Ascending aorta (tissue), 2 donors: ENCODE measurements around the gene ATXN8OS. TPM values are rescaled to one million over a fixed set of nuclear protein-coding genes. Genes with fewer than 3 reads are reported as not detected.

Experiments
- DNase-seq, 2 donors: peaks; one replicate each; pipeline ENCODE4 v3.0.0-alpha.2; 2019; ENCODE audit warnings: low spot score in 2 of 2
- H3K27ac ChIP-seq, 2 donors: fragments of 200-600 bp; sonication (generic); one replicate each; pipeline ENCODE4 v1.5.1; 2016 to 2017; ENCODE audit warnings: mild to moderate bottlenecking in 1 of 2
- H3K27me3 ChIP-seq: fragments of 200-600 bp; sonication (generic); one replicate; pipeline ENCODE4 v1.5.1; 2017
- H3K36me3 ChIP-seq, 2 donors: fragments of 200-600 bp; sonication (generic); one replicate each; pipeline ENCODE4 v1.5.1; 2016
- H3K4me1 ChIP-seq, 2 donors: fragments of 200-600 bp; sonication (generic); one replicate each; pipeline ENCODE4 v1.5.1; 2016 to 2017; ENCODE audit warnings: mild to moderate bottlenecking in 1 of 2
- H3K4me3 ChIP-seq, 2 donors: fragments of 200-600 bp; sonication (generic); one replicate each; pipeline ENCODE4 v1.5.1; 2016 to 2017; ENCODE audit warnings: mild to moderate bottlenecking in 1 of 2
- H3K9me3 ChIP-seq, 2 donors: fragments of 200-600 bp; sonication (generic); one replicate each; pipeline ENCODE4 v1.5.1; 2016
- intact Hi-C: fragments of 100-400 bp; cut with DNase I; formaldehyde crosslinking; loops from one replicate; pipeline ENCODE4 v1.15.1; 2023
- total RNA-seq: library from RNA; depleted of rRNA; stranded (reverse); fragments of >200 nt; gene quantifications from one replicate; pipeline ENCODE4 v1.1.0, GENCODE V29; 2016
- TF ChIP-seq, protein P1 (sequence below), 3 experiments: fragments of 200-600 bp in 2 of 3; fragments of 450-650 bp in 1 of 3; sonication (generic) in 2 of 3; IDR thresholded peaks; one replicate each; pipeline ENCODE4 v1.5.1; 2016 to 2019; ENCODE audit warnings: antibody characterized with exemption in 3 of 3, mild to moderate bottlenecking in 1 of 3, moderate library complexity in 1 of 3

The ATXN8OS gene
- total RNA-seq, 1 donor from 2014 or later = not detected

DNA sequence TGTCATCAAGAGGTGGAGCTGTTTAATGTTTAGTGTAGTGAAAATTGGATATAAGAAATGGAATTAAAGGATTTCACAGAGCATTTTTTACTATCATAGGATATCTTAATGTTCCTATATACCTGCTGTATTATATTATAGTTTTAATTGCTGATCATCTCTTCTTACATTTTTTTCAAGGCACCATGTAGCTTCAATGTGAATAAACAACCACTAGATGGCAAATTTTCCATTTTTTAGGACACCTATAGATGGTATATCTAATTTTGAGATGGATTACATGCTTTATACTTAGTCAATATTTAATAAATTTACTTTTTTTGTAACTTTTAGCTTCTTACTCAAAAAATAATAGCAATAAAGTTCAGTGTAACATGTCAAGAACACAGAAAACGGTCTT, 9.0 kb upstream of the ATXN8OS start:
- Histone ChIP-seq H3K27ac (no peak overlapping the region), H3K9me3 (no peaks in the 10 kb centered on the region), H3K36me3 (no peaks in the 10 kb centered on the region), H3K27me3 (no peaks in the 10 kb centered on the region), H3K4me1 (no peaks in the 10 kb centered on the region), H3K4me3 (no peak overlapping the region)
- DNase-seq = no peak
- intact Hi-C loops = loop anchor here (5.0 kb wide), 1 partner anchor 469 kb away; no protein-coding TSS in a partner anchor
- TF ChIP-seq, protein P1, sequence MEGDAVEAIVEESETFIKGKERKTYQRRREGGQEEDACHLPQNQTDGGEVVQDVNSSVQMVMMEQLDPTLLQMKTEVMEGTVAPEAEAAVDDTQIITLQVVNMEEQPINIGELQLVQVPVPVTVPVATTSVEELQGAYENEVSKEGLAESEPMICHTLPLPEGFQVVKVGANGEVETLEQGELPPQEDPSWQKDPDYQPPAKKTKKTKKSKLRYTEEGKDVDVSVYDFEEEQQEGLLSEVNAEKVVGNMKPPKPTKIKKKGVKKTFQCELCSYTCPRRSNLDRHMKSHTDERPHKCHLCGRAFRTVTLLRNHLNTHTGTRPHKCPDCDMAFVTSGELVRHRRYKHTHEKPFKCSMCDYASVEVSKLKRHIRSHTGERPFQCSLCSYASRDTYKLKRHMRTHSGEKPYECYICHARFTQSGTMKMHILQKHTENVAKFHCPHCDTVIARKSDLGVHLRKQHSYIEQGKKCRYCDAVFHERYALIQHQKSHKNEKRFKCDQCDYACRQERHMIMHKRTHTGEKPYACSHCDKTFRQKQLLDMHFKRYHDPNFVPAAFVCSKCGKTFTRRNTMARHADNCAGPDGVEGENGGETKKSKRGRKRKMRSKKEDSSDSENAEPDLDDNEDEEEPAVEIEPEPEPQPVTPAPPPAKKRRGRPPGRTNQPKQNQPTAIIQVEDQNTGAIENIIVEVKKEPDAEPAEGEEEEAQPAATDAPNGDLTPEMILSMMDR (IDR thresholded peaks at IDR 0.05) = no peak

DNA sequence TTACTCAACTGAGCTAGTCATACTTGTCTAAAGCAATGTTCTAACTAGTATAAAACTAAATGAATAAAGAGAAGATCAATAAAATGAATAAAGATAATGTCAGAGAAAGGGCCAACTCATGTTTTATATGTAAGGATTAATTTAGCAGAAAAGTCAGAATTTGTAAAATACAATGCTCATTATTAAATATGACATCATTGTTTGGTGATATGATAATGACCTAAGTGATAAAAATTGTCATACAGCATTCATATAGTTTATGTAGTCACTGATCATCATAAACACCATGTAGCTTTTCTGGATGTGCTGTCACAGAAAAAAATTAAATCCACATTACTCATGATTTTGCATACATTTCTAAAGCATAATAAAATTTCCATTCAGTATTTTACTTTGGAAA, 3.1 kb upstream of the ATXN8OS start:
- H3K4me3 ChIP-seq = no peak overlapping the region
- no peak for DNase-seq
- H3K27ac ChIP-seq = no peak overlapping the region
- intact Hi-C loops = no loop called here
- no peaks in the 10 kb centered on the region for H3K9me3 ChIP-seq
- no peaks in the 10 kb centered on the region for H3K27me3 ChIP-seq
- no peaks in the 10 kb centered on the region for H3K4me1 ChIP-seq
- TF ChIP-seq, protein P1 (IDR thresholded peaks at IDR 0.05) = no peak
- H3K36me3 ChIP-seq = no peaks in the 10 kb centered on the region

DNA sequence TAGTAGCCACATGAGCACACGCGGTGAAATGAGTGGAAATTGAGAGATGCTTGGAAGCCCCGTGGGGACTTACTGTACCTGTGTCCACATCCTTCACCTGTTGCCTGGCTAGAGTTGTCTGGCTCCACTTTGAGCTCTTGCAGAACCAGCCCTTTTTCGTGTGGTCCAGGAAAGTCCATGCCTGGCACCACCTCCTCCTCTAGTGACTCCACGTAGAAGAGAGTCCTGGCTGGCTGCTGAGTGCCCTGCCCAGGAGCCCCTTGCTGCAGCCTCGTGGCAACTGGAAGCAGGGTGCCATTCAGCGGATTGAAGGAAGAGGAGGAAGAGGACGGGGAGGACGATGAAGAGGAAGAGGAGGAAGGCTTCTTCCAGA, 515 bp upstream of the ATXN8OS start:
- intact Hi-C loops = no loop called here
- TF ChIP-seq, protein P1 (IDR thresholded peaks at IDR 0.05) = no peak

DNA sequence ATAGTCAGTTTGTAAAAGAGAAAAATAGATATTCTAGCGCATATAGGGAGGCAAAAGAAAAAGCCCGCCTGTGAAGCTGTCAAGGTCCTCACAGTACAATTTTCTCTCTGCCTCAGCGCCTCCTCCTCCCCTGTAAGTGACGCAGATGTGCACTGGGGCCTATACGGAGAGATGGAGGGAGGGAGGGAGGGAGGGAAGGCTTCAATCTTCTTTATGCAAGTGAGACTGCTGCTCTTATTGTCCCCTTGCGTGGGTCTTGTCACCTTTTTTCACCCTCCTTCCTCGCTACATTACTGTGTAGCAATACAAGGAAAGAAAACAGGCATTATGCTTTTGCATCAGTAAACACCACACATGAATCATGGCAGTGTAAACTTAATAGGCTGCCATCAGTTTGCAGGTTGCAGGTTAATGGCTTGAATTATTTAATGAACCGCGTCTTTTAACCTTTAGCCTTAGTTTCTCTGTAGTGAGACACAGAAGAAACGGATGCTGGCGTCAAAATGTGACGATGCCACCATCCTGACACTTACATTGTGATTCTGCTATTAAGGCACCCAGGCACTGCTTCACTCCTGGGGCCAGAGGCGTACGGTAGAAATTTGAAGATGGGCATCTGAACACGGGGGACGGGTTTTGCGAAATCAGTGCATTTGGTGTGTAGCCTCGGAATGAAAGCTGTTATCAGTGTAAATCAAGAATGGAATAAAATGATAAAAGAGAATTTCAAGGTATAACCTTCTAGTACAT, 905 bp downstream of the ATXN8OS start, which contains the start of gene KLHL1:
KLHL1 (minus strand) TSS at position 97 of the 750 bp plus-strand sequence. CDS start 753 bp downstream, outside the sequence.
- TF ChIP-seq, protein P1 (IDR thresholded peaks at IDR 0.05) = no peak
- Histone ChIP-seq H3K9me3 (no peaks in the 10 kb centered on the region), H3K4me1 (no peaks in the 10 kb centered on the region), H3K27ac (no peak within 1 kb of the TSS), H3K4me3 (no peak within 1 kb of the TSS), H3K27me3 (no peaks in the 10 kb centered on the region), H3K36me3 (no peaks in the 10 kb centered on the region)
- intact Hi-C loops = no loop called here
- DNase-seq = no peak

More for the DNA sequence above, 515 bp upstream of the ATXN8OS start:
- Histone ChIP-seq H3K4me3 (no peak overlapping the region), H3K27ac (no peak overlapping the region), H3K9me3 (no peaks in the 10 kb centered on the region), H3K27me3 (no peaks in the 10 kb centered on the region), H3K4me1 (no peaks in the 10 kb centered on the region), H3K36me3 (no peaks in the 10 kb centered on the region)
- DNase-seq = no peak

DNA sequence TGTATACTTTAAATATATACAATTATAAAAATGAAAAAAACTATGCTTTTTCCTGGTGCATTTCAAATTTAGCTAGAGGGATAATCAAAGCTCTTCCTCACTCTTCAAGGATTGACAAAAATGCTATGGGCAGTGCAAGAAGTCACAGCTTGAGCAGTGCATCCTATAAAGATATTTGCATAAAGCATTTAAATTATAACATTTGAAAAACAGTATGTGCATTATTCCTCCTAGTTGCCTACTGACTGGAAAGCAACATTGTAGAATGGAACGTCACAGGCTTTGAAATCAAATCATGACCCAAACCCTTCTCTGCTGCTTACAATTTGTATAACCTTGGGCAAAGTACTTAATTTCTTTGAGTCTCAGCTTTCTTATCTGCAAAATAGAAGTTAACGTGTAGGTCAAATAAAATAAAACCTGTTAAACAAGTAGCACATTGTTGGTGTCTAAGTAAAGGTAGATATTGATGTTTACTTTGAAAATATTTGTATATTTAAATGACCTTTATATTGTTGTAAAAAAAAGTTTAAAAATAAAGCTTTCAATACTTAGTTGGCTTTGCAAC, 9.8 kb downstream of the ATXN8OS start:
- Histone ChIP-seq H3K4me3 (no peak overlapping the region), H3K4me1 (no peaks in the 10 kb centered on the region), H3K36me3 (no peaks in the 10 kb centered on the region), H3K27me3 (no peaks in the 10 kb centered on the region), H3K27ac (no peak overlapping the region), H3K9me3 (no peaks in the 10 kb centered on the region)
- DNase-seq = no peak
- intact Hi-C loops = no loop called here
- TF ChIP-seq, protein P1 (IDR thresholded peaks at IDR 0.05) = no peak
